GM12878 (cell line): ENCODE data around the gene CA9.

Experiments used
- SREBF1 ChIP-seq: IDR thresholded peaks from 2 replicates; pipeline ENCODE4 v1.6.1; 2012; ENCODE audit warnings: mild to moderate bottlenecking, low read length
- ZNF384 ChIP-seq: IDR thresholded peaks from 2 replicates; pipeline ENCODE4 v1.6.1; 2012; ENCODE audit warnings: low read depth, mild to moderate bottlenecking, low read length, improper control_type of control experiment, borderline replicate concordance

- no peak for TF ChIP-seq ZNF384
- TF ChIP-seq SREBF1 = no peak
These were observed 17.4 kb upstream of the CA9 start for GRCh38 chr9:35656348-35656747.
